Right renal pelvis (tissue), 4 donors: Measurements from ENCODE around the gene CIART. TPM values are rescaled to one million over a fixed set of nuclear protein-coding genes. Genes with fewer than 3 reads are reported as not detected.

Experiments used
- DNase-seq, 4 donors: peaks; one replicate each; pipeline ENCODE4 v3.0.0-alpha.2; 2013; ENCODE audit warnings: low read depth in 4 of 4, low spot score in 3 of 4, missing footprints in 1 of 4
- polyA plus RNA-seq, 4 donors: library from polyadenylated mRNA; unstranded; fragments of 120-200 nt; gene quantifications; one replicate each; pipeline ENCODE4 v1.2.1, GENCODE V29; 2013; ENCODE audit not compliant: insufficient read length in 4 of 4

The CIART gene
- polyA plus RNA-seq, 4 donors: 7.0 to 8.1 (median 7.5) TPM

DNA sequence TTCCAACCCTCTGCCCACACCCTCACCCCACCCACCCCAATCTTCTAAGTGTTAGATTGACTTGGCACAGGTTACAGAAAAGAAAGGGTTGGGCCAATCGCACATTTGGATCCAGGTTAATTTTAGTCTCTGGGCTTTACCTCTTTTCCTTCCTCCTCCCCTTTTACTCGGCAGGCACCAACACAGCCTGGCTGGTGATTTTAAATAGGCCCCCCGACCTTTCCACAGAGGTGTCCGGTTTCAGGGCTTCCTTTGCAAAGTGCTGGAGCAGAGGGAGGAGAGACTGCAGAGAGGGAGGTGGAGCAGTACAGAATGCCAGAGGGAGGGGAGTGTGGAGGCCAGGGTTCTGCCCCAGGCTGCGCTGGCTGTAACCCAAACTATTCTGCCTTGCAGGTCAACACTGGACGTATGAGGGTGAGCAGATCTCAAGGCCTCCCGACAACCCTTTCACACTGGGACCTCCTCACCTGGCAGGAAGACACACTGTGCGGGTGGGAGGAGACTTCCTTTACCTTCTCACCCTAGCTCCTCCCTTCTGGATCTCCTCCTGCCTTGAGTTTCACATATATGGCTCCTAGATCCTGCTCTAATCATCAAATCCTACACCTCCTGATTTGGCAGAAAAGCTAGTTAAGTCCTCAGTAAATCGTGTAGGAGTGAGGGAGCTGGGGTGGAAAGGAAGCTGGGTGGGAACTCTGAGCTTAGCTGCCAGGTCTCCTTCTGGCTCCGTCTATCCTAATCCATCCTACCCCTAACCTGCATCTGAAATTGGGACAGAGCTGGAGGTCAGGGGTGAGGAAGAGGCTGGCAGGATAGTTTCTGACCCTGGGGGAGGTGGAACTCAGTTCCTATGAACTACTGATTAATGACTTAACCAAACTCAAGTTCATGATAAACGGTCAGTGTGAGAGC lies 22.3 kb upstream of the CIART start:
- DNase-seq: peak in 1 of 4 donors; percentile 55

DNA sequence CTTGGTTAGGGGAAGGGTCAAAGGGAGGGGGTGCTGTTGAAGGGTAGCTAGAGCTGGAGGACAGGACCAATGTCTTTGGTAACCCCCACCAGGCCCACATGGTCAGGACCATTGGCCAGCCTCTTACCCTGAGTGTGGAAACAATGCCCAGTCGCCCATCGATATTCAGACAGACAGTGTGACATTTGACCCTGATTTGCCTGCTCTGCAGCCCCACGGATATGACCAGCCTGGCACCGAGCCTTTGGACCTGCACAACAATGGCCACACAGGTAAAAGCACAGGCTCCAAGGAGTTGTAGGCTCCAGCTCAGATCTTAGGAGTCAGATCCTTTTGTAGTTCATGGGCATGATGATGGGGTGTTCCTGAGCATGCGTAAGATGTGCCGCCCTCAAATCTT lies 21.0 kb upstream of the CIART start:
- DNase-seq: no peak

GRCh38 chr1:150262388-150263320 lies 19.7 kb upstream of the CIART start:
- no peak for DNase-seq

- no peak for DNase-seq
Observed at GRCh38 chr1:150263549-150263948, 18.8 kb upstream of the CIART start.

DNA sequence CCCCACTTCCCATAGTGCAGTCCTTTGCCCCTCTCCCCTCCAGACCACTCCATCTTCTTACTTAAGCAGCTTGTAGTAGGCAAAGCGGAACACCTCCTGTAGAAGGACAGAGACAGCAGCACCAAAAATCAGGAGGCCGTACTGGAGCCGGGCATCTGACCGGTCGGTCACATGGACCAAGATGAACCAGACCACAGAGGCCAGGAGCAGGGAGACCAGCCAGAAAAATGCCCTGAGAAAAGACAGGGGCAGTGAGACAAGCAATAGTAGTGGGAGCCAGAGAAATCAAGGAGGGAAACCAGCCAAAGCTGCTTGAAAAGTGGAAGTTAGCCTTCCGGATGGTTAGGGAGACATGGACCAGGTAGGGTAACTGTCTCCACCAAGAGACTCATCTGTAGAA lies 14.5 kb upstream of the CIART start:
- DNase-seq: no peak

DNA sequence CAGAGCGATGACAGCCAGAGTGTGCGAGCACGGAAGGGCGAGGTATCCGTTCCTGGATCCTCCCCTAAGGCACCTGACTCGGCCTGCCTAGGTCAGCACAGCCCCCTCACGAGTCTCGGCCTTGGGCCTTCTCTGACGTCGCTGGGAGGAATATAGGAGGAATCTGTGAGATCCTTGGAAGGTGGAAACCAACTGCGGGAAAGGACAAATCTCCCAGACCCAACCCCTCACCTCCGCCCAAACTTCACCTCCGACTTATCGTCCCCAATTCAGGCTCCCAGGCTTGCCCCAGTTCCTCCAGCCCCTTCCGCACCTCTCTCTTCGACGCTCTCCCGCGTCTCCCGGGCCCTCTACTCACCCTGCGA lies 14.0 kb upstream of the CIART start:
- DNase-seq: no peak

DNA sequence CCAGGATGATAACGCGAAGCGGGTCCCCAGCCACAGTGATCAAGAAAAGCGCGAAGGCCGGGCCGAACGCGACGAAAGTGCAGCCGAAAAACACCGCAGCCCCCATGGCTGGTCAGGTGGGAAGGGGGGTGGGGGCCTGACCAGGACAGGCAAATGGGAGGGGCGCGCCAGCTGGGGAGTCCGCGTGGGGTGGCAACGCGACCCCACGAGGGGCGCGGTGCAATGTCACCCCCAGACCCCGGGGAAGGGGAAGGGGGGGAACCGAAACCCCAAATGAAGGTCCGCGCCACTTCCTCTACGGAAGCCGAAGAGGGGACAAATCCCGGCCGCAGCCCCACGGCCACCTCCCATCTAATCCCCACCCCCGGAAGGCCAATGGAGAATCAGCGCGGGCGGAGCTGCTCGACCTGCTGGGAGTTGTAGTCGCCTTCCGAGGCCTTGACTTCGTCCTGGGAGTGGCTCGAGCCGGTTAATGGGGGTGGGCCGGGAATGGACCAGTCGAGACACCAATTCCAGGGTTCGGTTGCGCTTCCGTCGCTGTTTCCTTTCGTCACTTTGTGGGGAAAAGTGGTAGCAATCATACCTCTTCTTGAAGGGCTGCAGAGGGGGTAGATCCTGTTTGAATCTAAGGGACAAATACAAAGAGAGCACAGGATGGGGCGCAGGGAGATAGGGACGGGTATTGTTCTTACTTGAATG lies 13.5 kb upstream of the CIART start, which contains the start of gene APH1A:
Gene APH1A, minus strand, starts transcription at position 312 of the 699 bp plus-strand sequence. Its CDS starts 206 bp downstream, at position 106.
- peak; percentile 85 to 95 (median 94) for DNase-seq

GRCh38 chr1:150269451-150269850 lies 12.9 kb upstream of the CIART start:
- no peak for DNase-seq

DNA sequence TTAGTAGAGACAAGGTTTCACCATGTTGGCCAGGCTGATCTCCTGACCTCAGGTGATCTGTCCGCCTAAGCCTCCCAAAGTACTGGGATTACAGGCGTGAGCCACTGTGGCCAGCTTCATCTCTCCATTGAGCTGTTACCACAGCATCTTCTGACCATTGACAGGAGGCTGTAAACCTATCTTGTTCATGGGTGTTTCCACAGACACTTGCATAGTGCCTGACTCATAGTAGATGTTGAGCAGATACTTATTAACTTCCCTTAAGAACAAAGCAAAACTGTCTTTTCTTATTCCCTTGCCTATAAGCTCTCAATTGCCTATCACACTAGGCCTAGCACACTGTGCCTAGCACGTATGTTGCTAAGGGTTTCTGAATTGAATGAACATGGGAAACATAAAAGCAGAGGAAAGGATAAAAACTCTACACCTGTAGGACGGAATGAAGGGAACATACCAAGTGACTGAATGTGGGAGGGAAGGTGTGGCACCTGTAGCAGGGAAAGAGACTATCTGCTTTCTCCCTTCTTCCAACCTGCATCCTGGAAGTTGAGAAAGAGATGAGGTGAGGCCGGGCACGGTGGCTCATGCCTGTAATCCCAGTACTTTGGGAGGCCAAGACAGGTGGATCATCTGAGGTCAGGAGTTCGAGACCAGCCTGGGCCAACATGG lies 10.9 kb upstream of the CIART start:
- no peak for DNase-seq

DNA sequence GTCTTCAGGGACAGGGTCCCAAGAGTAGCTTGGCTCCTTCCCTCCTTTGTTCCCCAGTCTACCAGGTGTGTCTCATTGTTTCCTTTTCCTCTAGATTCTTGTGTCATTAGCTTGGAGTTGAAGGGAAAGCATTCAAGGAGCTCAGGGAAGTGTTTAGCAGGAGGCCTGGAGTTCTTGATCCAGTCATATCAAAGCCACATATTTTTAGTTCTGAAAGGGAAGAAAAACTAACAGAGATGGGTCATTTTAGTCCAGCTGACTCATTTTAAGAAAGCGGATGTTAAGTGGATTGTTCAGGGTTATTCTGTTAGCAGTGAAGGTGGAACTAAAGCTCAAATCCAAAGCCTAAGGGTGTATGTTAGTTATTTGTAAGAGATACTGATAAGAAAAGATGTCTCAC lies 9.0 kb upstream of the CIART start:
- no peak for DNase-seq

DNA sequence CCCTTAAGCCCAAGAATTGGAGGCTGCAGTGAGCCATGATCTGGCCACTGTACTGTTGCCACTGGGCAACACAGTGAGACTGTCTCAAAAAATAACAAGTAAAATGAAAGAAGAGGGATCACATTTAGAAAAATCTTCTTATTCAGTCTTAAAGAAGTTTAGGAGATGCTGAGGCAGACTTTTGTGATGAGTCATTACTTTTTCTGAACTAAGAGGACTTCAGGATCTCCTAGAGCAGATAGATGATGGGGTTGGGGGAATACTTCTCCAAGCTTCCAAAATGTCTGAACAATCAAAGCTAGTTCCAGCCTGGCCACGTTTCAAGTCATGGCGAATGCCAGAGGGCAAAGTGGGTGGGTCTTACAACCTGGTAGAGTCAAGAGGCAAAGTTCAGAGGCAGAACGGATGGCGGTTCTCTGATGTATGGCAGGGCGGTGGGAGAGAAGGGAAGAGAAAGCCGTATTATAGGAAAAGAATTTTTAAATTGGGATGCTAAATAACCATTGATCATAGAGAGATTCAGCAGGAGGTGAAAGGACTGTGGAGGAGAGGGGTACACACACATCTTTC lies 2.1 kb upstream of the CIART start:
- DNase-seq: no peak

DNA sequence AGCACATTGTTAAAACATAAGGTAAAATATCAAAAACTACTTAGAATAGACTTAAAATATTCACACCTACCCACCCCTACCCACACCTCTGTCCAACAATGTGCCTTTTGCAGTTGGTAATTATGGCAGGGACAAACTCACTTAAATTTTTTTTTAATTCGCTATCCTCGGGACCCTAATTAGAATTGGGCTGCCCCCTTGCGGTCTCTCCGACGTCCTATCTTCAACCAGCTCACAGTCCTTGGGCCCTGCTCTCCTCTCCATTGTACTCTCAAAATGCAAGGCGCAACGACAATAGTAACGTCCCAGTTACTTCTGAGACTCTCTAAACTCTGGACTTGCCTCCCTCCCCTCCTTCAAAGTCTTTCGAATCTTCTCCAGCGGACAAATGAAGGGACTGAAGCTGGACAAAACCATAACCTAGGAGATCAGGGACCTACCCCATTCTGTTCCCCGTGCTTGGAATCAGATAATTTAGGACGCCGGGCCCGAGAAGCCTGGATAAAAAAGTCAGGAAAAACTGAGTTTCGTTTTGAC lies 1.1 kb upstream of the CIART start:
- DNase-seq: peak in 2 of 4 donors; percentile 60 to 66

- DNase-seq: no peak
Observed at GRCh38 chr1:150282558-150282958, 204 bp downstream of the CIART start.

GRCh38 chr1:150283260-150283659 lies 906 bp downstream of the CIART start:
- DNase-seq: no peak

GRCh38 chr1:150288382-150288781 lies 6.0 kb downstream of the CIART start:
- no peak for DNase-seq

GRCh38 chr1:150288822-150289221 lies 6.5 kb downstream of the CIART start:
- no peak for DNase-seq

GRCh38 chr1:150293433-150294253 lies 11.3 kb downstream of the CIART start, which contains the start of gene MRPS21:
MRPS21 (plus strand) TSS chr1:150293861; CDS start chr1:150294367, 506 bp downstream.
- peak; percentile 87 to 93 (median 92) for DNase-seq

- no peak for DNase-seq
Observed at GRCh38 chr1:150295476-150295875, 13.1 kb downstream of the CIART start.

GRCh38 chr1:150299716-150300115 lies 17.4 kb downstream of the CIART start:
- no peak for DNase-seq
